GM12878 (cell line): ENCODE measurements around the gene HNRNPA0. TPM values are rescaled to one million over a fixed set of nuclear protein-coding genes. Genes with fewer than 3 reads are reported as not detected.

Source experiments
- ATAC-seq: fragments of 200-7000 bp; cut with Tn5 transposase; 3 replicates; pipeline ENCODE4 v1.9.1; 2020; ENCODE audit warnings: mild to moderate bottlenecking, moderate library complexity
- BruUV-seq: library from RNA; stranded (reverse); fragments of 400-500 nt; replicated peaks from 2 replicates; lab custom pipeline; 2021; lab: Mats Ljungman, UMichigan
- CTCF ChIA-PET: fragments of 300-600 bp; sonication (Branson Sonifier 250); formaldehyde crosslinking; extraction: SDS; loops from one replicate; lab custom pipeline; 2021; ENCODE audit warnings: inconsistent platforms; lab: Yijun Ruan, JAX
- POLR2A ChIA-PET: fragments of 350-600 bp; formaldehyde crosslinking; extraction: SDS; loops from one replicate; lab custom pipeline; 2021; ENCODE audit warnings: inconsistent platforms; lab: Charles Lee
- RAD21 ChIA-PET: fragments of 300-600 bp; sonication (Branson Sonifier 250); formaldehyde crosslinking; loops from one replicate; lab custom pipeline; 2023; ENCODE audit warnings: antibody characterized with exemption; ENCODE audit not compliant: unreplicated experiment; lab: Charles Lee
- SMC1A ChIA-PET: fragments of 300-600 bp; sonication (Branson Sonifier 250); formaldehyde crosslinking; loops from one replicate; lab custom pipeline; 2023; ENCODE audit not compliant: unreplicated experiment, uncharacterized antibody; lab: Charles Lee
- DNase-seq: peaks from one replicate; pipeline ENCODE4 v3.0.0-alpha.2; 2011; ENCODE audit warnings: low read depth, low spot score
- FAIRE-seq: peaks from 3 replicates; lab custom pipeline; 2011; peaks lifted over from hg19 to GRCh38; lab: Jason Lieb, UNC
- H2AFZ ChIP-seq: 2 replicates; pipeline ENCODE4 v1.6.0; 2011; ENCODE audit warnings: low read depth, low read length, control low read depth; ENCODE audit not compliant: control insufficient read depth
- H3K27ac ChIP-seq: 2 replicates; pipeline ENCODE4 v1.5.1; 2011; ENCODE audit warnings: control low read depth; ENCODE audit not compliant: control insufficient read depth, insufficient read depth
- H3K27me3 ChIP-seq, 2 experiments: replicated peaks in 1 of 2; 2 replicates each; pipeline versions ENCODE4 v1.6.0 to v1.6.1; 2011; ENCODE audit warnings: low read length in 1 of 2; ENCODE audit not compliant: control insufficient read depth in 2 of 2, insufficient read depth in 2 of 2
- H3K36me3 ChIP-seq, 2 experiments: 2 replicates each; pipeline ENCODE4 v1.5.1; 2011; ENCODE audit warnings: low read length in 1 of 2; ENCODE audit not compliant: control insufficient read depth in 2 of 2, insufficient read depth in 2 of 2
- H3K4me1 ChIP-seq: 2 replicates; pipeline ENCODE4 v1.6.1; 2011; ENCODE audit warnings: mild to moderate bottlenecking, low read length, moderate library complexity, mixed read lengths; ENCODE audit not compliant: control insufficient read depth, insufficient read depth
- H3K4me2 ChIP-seq: 2 replicates; pipeline ENCODE4 v1.6.0; 2011; ENCODE audit warnings: control low read depth; ENCODE audit not compliant: control insufficient read depth, insufficient read depth
- H3K4me3 ChIP-seq: fragments of 200-600 bp; sonication (generic); 2 replicates; pipeline ENCODE4 v1.5.1; 2016
- H3K79me2 ChIP-seq: 2 replicates; pipeline ENCODE4 v1.6.0; 2011; ENCODE audit warnings: low read length; ENCODE audit not compliant: control insufficient read depth, insufficient read depth
- H3K9ac ChIP-seq: 2 replicates; pipeline ENCODE4 v1.8.0; 2011; ENCODE audit warnings: low read length, control low read depth, mixed read lengths; ENCODE audit not compliant: control insufficient read depth, insufficient read depth
- H3K9me3 ChIP-seq: replicated peaks from 3 replicates; pipeline ENCODE4 v1.5.1; 2011; ENCODE audit warnings: mild to moderate bottlenecking, low read length; ENCODE audit not compliant: control insufficient read depth, insufficient read depth
- H4K20me1 ChIP-seq: 2 replicates; pipeline ENCODE4 v1.6.0; 2011; ENCODE audit not compliant: control insufficient read depth, insufficient read depth
- CREM ChIP-seq: IDR thresholded peaks from 2 replicates; pipeline ENCODE4 v1.6.1; 2014; ENCODE audit warnings: antibody characterized with exemption, low read depth
- IRF5 ChIP-seq: fragments of 450-650 bp; IDR thresholded peaks from 2 replicates; pipeline ENCODE4 v1.6.1; 2017; ENCODE audit warnings: borderline replicate concordance
- NBN ChIP-seq: fragments of 450-650 bp; IDR thresholded peaks from 2 replicates; pipeline ENCODE4 v1.6.1; 2016
- PAX5 ChIP-seq: IDR thresholded peaks from 2 replicates; pipeline ENCODE4 v1.6.1; 2011; ENCODE audit warnings: low read depth, low read length, borderline replicate concordance
- WGBS: methylation state at CpG from one replicate; pipeline ENCODE4 v1.1.6; 2016; ENCODE audit warnings: low lambda C conversion rate; ENCODE audit not compliant: insufficient replicate concordance, insufficient coverage; ENCODE audit errors: missing lambda C conversion rate; 5-methylcytosine and 5-hydroxymethylcytosine counted together
- in situ Hi-C: fragments of 300-500 bp; cut with MboI; formaldehyde crosslinking; loops from 9 replicates; pipeline ENCODE4 v1.14.3; 2018; ENCODE audit warnings: mixed read lengths
- intact Hi-C: fragments of 100-400 bp; cut with micrococcal nuclease; formaldehyde crosslinking; loops from one replicate; pipeline ENCODE4 v1.14.2; 2022; ENCODE audit not compliant: unreplicated experiment
- polyA plus RNA-seq, 11 experiments: library from polyadenylated mRNA; depleted of rRNA in 4 of 11; unstranded in 6 of 11; stranded (reverse) in 5 of 11; fragments of >200 nt; fragmentation: Nextera tagmentation in 4 of 11; fragmentation: Illumina TruSeq in 1 of 11; extraction: Ambion mirVana in 4 of 11; extraction: Trizol in 1 of 11; gene quantifications; 1 replicate in 1 of 11; 2 replicates in 10 of 11; pipeline versions ENCODE4 v1.2.1 to v1.2.3, GENCODE V29; 2011 to 2016; ENCODE audit warnings: inconsistent platforms in 2 of 11, missing spikeins in 2 of 11, low read depth in 1 of 11
- total RNA-seq, 4 experiments: library from RNA; depleted of rRNA in 3 of 4; stranded (reverse); fragments of >200 nt in 3 of 4; fragmentation: Illumina TruSeq in 1 of 4; extraction: Trizol in 1 of 4; gene quantifications; 2 replicates each; pipeline versions ENCODE4 v1.2.1 to v1.2.3, GENCODE V29; 2013 to 2021
- TF ChIP-seq, protein P1 (sequence below): fragments of 450-650 bp; IDR thresholded peaks from 2 replicates; pipeline ENCODE4 v1.6.1; 2017; ENCODE audit warnings: mild to moderate bottlenecking, moderate library complexity
- TF ChIP-seq, protein P2 (sequence below): fragments of 450-650 bp; conservative IDR thresholded peaks from 2 replicates; pipeline ENCODE4 v1.6.1; 2017; ENCODE audit warnings: mild to moderate bottlenecking, moderate library complexity

The HNRNPA0 gene
- total and polyA plus RNA-seq, 10 of the 15 experiments (the other 5 are each of a cell fraction or from before 2014, with no cell fraction given), result 6.3 to 45.0 (median 12.5) TPM

GRCh38 chr5:137708062-137708461 is 46.1 kb downstream of the HNRNPA0 start:
- Histone ChIP-seq H3K4me2 (no peak overlapping the region), H3K27me3 (no peaks in the 10 kb centered on the region), H3K27ac (no peak overlapping the region), H3K9me3 (no peaks in the 10 kb centered on the region; the same call in 2 of the 3 replicates), H3K4me1 (peaks cover 3% of the 10 kb centered on the region; the same call in 1 of the 2 replicates), H3K4me3 (no peak overlapping the region), H2AFZ (no peak overlapping the region), H3K9ac (no peak overlapping the region), H3K36me3 (0 out of 4 replicates have a peak, but pooled peaks cover 0 to 2% of the 10 kb centered on the region in 2 experiments), H3K79me2 (no peaks in the 10 kb centered on the region), H4K20me1 (no peaks in the 10 kb centered on the region)
- intact Hi-C loops (no loop called here), in situ Hi-C loops (no loop called here)
- RAD21 ChIA-PET, result no interaction called here
- SMC1A ChIA-PET, result interaction anchor here (0.6 to 0.7 kb wide), 2 partner anchors 11 to 59 kb away, joined by 3 read pairs; no protein-coding TSS in a partner anchor
- 91% methylated on average over 1 of the region's 1 CpG for WGBS
- BruUV-seq, result no TSS peak
- POLR2A ChIA-PET, result no interaction called here
- TF ChIP-seq IRF5 (no peak), CREM (no peak), NBN (no peak), PAX5 (no peak)
- TF ChIP-seq, protein P1, sequence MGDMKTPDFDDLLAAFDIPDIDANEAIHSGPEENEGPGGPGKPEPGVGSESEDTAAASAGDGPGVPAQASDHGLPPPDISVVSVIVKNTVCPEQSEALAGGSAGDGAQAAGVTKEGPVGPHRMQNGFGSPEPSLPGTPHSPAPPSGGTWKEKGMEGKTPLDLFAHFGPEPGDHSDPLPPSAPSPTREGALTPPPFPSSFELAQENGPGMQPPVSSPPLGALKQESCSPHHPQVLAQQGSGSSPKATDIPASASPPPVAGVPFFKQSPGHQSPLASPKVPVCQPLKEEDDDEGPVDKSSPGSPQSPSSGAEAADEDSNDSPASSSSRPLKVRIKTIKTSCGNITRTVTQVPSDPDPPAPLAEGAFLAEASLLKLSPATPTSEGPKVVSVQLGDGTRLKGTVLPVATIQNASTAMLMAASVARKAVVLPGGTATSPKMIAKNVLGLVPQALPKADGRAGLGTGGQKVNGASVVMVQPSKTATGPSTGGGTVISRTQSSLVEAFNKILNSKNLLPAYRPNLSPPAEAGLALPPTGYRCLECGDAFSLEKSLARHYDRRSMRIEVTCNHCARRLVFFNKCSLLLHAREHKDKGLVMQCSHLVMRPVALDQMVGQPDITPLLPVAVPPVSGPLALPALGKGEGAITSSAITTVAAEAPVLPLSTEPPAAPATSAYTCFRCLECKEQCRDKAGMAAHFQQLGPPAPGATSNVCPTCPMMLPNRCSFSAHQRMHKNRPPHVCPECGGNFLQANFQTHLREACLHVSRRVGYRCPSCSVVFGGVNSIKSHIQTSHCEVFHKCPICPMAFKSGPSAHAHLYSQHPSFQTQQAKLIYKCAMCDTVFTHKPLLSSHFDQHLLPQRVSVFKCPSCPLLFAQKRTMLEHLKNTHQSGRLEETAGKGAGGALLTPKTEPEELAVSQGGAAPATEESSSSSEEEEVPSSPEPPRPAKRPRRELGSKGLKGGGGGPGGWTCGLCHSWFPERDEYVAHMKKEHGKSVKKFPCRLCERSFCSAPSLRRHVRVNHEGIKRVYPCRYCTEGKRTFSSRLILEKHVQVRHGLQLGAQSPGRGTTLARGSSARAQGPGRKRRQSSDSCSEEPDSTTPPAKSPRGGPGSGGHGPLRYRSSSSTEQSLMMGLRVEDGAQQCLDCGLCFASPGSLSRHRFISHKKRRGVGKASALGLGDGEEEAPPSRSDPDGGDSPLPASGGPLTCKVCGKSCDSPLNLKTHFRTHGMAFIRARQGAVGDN, result no peak
- TF ChIP-seq, protein P2, sequence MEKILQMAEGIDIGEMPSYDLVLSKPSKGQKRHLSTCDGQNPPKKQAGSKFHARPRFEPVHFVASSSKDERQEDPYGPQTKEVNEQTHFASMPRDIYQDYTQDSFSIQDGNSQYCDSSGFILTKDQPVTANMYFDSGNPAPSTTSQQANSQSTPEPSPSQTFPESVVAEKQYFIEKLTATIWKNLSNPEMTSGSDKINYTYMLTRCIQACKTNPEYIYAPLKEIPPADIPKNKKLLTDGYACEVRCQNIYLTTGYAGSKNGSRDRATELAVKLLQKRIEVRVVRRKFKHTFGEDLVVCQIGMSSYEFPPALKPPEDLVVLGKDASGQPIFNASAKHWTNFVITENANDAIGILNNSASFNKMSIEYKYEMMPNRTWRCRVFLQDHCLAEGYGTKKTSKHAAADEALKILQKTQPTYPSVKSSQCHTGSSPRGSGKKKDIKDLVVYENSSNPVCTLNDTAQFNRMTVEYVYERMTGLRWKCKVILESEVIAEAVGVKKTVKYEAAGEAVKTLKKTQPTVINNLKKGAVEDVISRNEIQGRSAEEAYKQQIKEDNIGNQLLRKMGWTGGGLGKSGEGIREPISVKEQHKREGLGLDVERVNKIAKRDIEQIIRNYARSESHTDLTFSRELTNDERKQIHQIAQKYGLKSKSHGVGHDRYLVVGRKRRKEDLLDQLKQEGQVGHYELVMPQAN, result no peak
- no peak for DNase-seq
- CTCF ChIA-PET, result interaction anchor here (1.0 to 1.3 kb wide), 2 partner anchors 10 to 78 kb away, joined by 3 read pairs; no protein-coding TSS in a partner anchor
- FAIRE-seq, result no peak
- no peak for ATAC-seq
